ENCODE results near the gene SERPINB13. TPM values are rescaled to one million over a fixed set of nuclear protein-coding genes. Genes with fewer than 3 reads are reported as not detected.

Gene SERPINB13
- total and polyA plus RNA-seq, 2 donors (not counting 1 experiment from before 2014, with no cell fraction given) = not detected

DNA sequence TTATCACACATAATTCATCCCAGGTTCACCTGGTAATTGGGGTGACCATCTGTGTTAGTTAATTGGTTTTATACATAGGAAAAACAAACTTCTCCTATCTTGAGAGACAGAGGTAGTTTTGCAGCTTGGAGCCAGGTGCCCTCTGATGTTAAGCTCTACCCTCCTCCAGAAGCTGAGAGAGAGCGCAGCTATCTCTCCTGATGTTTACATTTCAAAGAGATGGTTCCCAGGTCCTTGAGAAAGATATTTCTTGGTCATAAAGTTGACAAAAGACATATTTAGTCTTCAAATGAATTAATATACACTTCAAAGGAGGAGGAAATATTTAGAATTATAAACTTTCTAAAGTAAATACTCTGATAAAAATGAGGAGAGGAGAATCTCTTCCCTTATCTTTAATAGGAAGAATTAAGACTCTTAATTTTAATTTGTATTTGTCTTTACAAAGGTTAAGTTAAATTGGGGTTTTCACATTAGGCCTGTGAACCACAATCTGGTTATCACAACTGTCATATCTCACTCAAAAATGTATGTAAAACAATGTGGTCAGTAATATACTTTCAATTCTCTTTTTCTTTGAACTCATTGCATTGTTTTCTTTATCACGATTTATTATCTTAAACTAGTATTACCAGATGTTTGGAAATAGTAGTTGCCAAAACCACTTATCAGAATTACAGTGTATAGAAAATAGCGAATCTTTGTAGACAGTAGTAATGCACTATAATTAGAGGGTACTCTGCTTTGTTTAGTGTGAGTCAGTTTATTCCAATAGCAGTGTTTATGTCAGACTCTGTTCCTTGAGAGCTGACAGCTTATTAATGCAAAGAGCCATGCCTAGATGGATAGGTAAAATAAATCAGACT, 30.1 kb downstream of the SERPINB13 start:
- no peaks in the 10 kb centered on the region for H3K4me1 ChIP-seq (ENCODE audit: control insufficient read depth in 2 of 2, insufficient read depth in 2 of 2, low read length in 2 of 2)
- H3K9me3 Mint-ChIP-seq (ENCODE audit: insufficient read depth) = peaks cover 6% of the 10 kb centered on the region
- TF ChIP-seq, protein P1, sequence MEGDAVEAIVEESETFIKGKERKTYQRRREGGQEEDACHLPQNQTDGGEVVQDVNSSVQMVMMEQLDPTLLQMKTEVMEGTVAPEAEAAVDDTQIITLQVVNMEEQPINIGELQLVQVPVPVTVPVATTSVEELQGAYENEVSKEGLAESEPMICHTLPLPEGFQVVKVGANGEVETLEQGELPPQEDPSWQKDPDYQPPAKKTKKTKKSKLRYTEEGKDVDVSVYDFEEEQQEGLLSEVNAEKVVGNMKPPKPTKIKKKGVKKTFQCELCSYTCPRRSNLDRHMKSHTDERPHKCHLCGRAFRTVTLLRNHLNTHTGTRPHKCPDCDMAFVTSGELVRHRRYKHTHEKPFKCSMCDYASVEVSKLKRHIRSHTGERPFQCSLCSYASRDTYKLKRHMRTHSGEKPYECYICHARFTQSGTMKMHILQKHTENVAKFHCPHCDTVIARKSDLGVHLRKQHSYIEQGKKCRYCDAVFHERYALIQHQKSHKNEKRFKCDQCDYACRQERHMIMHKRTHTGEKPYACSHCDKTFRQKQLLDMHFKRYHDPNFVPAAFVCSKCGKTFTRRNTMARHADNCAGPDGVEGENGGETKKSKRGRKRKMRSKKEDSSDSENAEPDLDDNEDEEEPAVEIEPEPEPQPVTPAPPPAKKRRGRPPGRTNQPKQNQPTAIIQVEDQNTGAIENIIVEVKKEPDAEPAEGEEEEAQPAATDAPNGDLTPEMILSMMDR (IDR thresholded peaks at IDR 0.05) = no peak
- TF ChIP-seq EZH2 (IDR thresholded peaks at IDR 0.05; ENCODE audit: borderline replicate concordance, insufficient read depth, low read depth, low read length, poor library complexity, severe bottlenecking) = no peak
- H2AFZ ChIP-seq (ENCODE audit: insufficient read depth, low read depth, low read length, poor library complexity, severe bottlenecking) = no peak overlapping the region
- H3K27me3 Mint-ChIP-seq = peaks cover 11% of the 10 kb centered on the region
- ATAC-seq (ENCODE audit: low read depth) (no peak), DNase-seq (no peak)
- no peaks in the 10 kb centered on the region for H3K36me3 ChIP-seq (replicated peaks in 1 of 2; ENCODE audit: control extremely low read depth in 1 of 2, control insufficient read depth in 1 of 2, extremely low read depth in 1 of 2, insufficient read depth in 2 of 2, low read length in 1 of 2)
- H3K79me2 ChIP-seq (ENCODE audit: control insufficient read depth, insufficient read depth, low read length) = no peaks in the 10 kb centered on the region
- ChIA-PET POLR2A (no interaction called here), CTCF (no interaction called here)
- no peak overlapping the region for H3K27ac ChIP-seq (ENCODE audit: low read length in 2 of 2)
- H3K27ac Mint-ChIP-seq = no peak overlapping the region
- peaks cover 0 to 4% (median 0%) of the 10 kb centered on the region in 3 donors for H3K9me3 ChIP-seq (ENCODE audit: control extremely low read depth in 1 of 3, control insufficient read depth in 2 of 3, insufficient read depth in 1 of 3, low read length in 2 of 3)
- H3K4me1 Mint-ChIP-seq = no peaks in the 10 kb centered on the region
- no peak overlapping the region for H3K4me3 Mint-ChIP-seq
- H4K20me1 ChIP-seq (ENCODE audit: control insufficient read depth, insufficient read depth, low read length, poor library complexity, severe bottlenecking) = no peaks in the 10 kb centered on the region
- H3K27me3 ChIP-seq (replicated peaks in 1 of 4; ENCODE audit: control extremely low read depth in 1 of 4, control insufficient read depth in 3 of 4, insufficient read depth in 4 of 4, low read length in 3 of 4) = no peaks in the 10 kb centered on the region
- intact Hi-C loops (cut with micrococcal nuclease) = no loop called here
- no CpG with 5 or more reads among the region's 3 CpGs for WGBS (ENCODE audit: insufficient coverage)
- H3K4me2 ChIP-seq (replicated peaks; ENCODE audit: low read depth, low read length, poor library complexity, severe bottlenecking) = no peak overlapping the region
- no peak overlapping the region for H3K9ac ChIP-seq (ENCODE audit: low read length)
- H3K4me3 ChIP-seq (ENCODE audit: control extremely low read depth in 1 of 5, extremely low read depth in 1 of 5, insufficient read depth in 1 of 5, low read depth in 2 of 5, low read length in 4 of 5) = no peak overlapping the region

DNA sequence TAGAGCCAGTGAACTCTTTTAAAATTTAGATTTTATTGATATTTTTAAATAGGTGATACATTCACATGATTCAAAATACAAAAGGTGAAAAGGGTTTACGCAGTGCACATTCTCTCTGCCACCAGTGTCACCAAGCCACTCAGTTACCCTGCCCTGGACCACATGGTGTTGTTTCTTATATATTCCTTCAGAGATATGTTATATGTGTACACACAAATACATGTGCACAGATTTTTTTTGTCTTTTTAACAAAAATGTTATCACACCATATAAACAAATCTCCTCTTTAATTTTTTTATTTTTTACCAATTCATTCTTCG, 30.7 kb downstream of the SERPINB13 start:
- no peak for DNase-seq
- no peaks in the 10 kb centered on the region for H3K4me1 Mint-ChIP-seq
- TF ChIP-seq EZH2 (IDR thresholded peaks at IDR 0.05; ENCODE audit: borderline replicate concordance, insufficient read depth, low read depth, low read length, poor library complexity, severe bottlenecking) = no peak
- TF ChIP-seq, protein P1 (IDR thresholded peaks at IDR 0.05) = no peak

More for the DNA sequence above, 30.7 kb downstream of the SERPINB13 start:
- Mint-ChIP-seq H3K27me3 (peaks cover 8% of the 10 kb centered on the region), H3K4me3 (no peak overlapping the region), H3K27ac (no peak overlapping the region), H3K9me3 (ENCODE audit: insufficient read depth) (peaks cover 9% of the 10 kb centered on the region)
- POLR2A ChIA-PET = no interaction called here
- H3K4me3 ChIP-seq (ENCODE audit: control extremely low read depth in 1 of 5, extremely low read depth in 1 of 5, insufficient read depth in 1 of 5, low read depth in 2 of 5, low read length in 4 of 5) = no peak overlapping the region
- no peak for ATAC-seq (ENCODE audit: low read depth)
- no peaks in the 10 kb centered on the region for H3K79me2 ChIP-seq (ENCODE audit: control insufficient read depth, insufficient read depth, low read length)
- intact Hi-C loops (cut with micrococcal nuclease) = no loop called here
- no peak overlapping the region for H3K9ac ChIP-seq (ENCODE audit: low read length)
- no peaks in the 10 kb centered on the region for H4K20me1 ChIP-seq (ENCODE audit: control insufficient read depth, insufficient read depth, low read length, poor library complexity, severe bottlenecking)
- H3K9me3 ChIP-seq (ENCODE audit: control extremely low read depth in 1 of 3, control insufficient read depth in 2 of 3, insufficient read depth in 1 of 3, low read length in 2 of 3) = peaks cover 0 to 4% (median 0%) of the 10 kb centered on the region in 3 donors
- no peak overlapping the region for H3K4me2 ChIP-seq (replicated peaks; ENCODE audit: low read depth, low read length, poor library complexity, severe bottlenecking)
- CTCF ChIA-PET = no interaction called here
- no peak overlapping the region for H2AFZ ChIP-seq (ENCODE audit: insufficient read depth, low read depth, low read length, poor library complexity, severe bottlenecking)
- no peaks in the 10 kb centered on the region for H3K36me3 ChIP-seq (replicated peaks in 1 of 2; ENCODE audit: control extremely low read depth in 1 of 2, control insufficient read depth in 1 of 2, extremely low read depth in 1 of 2, insufficient read depth in 2 of 2, low read length in 1 of 2)
- no CpG with 5 or more reads among the region's 2 CpGs for WGBS (ENCODE audit: insufficient coverage)
- H3K27ac ChIP-seq (ENCODE audit: low read length in 2 of 2) = no peak overlapping the region
- H3K27me3 ChIP-seq (replicated peaks in 1 of 4; ENCODE audit: control extremely low read depth in 1 of 4, control insufficient read depth in 3 of 4, insufficient read depth in 4 of 4, low read length in 3 of 4) = no peaks in the 10 kb centered on the region
- no peaks in the 10 kb centered on the region for H3K4me1 ChIP-seq (ENCODE audit: control insufficient read depth in 2 of 2, insufficient read depth in 2 of 2, low read length in 2 of 2)
